Upper lobe of right lung (tissue), 1 donor: ENCODE results near the gene FBP1. TPM values are rescaled to one million over a fixed set of nuclear protein-coding genes. Genes with fewer than 3 reads are reported as not detected.
A peak's percentile ranks its signal among the peaks of the same experiment; 100 is the strongest.

Experiments used
- ATAC-seq: fragments of 200-7000 bp; cut with Tn5 transposase; one replicate; pipeline ENCODE4 v1.9.1; 2020; ENCODE audit warnings: mild to moderate bottlenecking, moderate library complexity
- DNase-seq: peaks from one replicate; pipeline ENCODE4 v3.0.0-alpha.2; 2020
- H3K27ac ChIP-seq: fragments of 200-600 bp; one replicate; pipeline ENCODE4 v1.8.0; 2022
- H3K27me3 ChIP-seq: fragments of 200-600 bp; one replicate; pipeline ENCODE4 v1.8.0; 2022; ENCODE audit warnings: mild to moderate bottlenecking
- H3K36me3 ChIP-seq: fragments of 200-600 bp; one replicate; pipeline ENCODE4 v1.8.0; 2022
- H3K4me1 ChIP-seq: fragments of 200-600 bp; one replicate; pipeline ENCODE4 v1.8.0; 2022
- H3K4me3 ChIP-seq: fragments of 200-600 bp; one replicate; pipeline ENCODE4 v1.8.0; 2022; ENCODE audit warnings: mild to moderate bottlenecking
- H3K9me3 ChIP-seq: fragments of 200-600 bp; one replicate; pipeline ENCODE4 v1.8.0; 2022
- intact Hi-C: fragments of 100-400 bp; cut with DNase I; formaldehyde crosslinking; loops from one replicate; pipeline ENCODE4 v1.11.0; 2022
- long read RNA-seq: library from polyadenylated mRNA; unstranded; transcript quantifications from one replicate; pipeline ENCODE4 v2.0.0, GENCODE V29; 2021
- total RNA-seq: library from RNA; stranded (reverse); fragmentation: NEBNext Ultra II Directional; extraction: Animal tissue kit (Norgen Biotek cat#: 25700); gene quantifications from one replicate; pipeline ENCODE4 v1.2.1, GENCODE V29; 2021
- TF ChIP-seq, protein P1 (sequence below): fragments of 200-600 bp; IDR thresholded peaks from one replicate; pipeline ENCODE4 v1.8.0; 2022; ENCODE audit warnings: antibody characterized with exemption
- donor health status: DM: no; HTN: yes; CAD: no; lungs with severe emphysema.

The FBP1 gene
- total RNA-seq: 357 TPM
- long read RNA-seq, transcript FBP1-201 (7 exons, 1,462 nt): major isoform, 672 of 702 reads
- long read RNA-seq, partial matches to known transcripts: 20 of 702 reads
- long read RNA-seq, other reads (novel, unspliced or antisense): 10 of 702 reads

DNA sequence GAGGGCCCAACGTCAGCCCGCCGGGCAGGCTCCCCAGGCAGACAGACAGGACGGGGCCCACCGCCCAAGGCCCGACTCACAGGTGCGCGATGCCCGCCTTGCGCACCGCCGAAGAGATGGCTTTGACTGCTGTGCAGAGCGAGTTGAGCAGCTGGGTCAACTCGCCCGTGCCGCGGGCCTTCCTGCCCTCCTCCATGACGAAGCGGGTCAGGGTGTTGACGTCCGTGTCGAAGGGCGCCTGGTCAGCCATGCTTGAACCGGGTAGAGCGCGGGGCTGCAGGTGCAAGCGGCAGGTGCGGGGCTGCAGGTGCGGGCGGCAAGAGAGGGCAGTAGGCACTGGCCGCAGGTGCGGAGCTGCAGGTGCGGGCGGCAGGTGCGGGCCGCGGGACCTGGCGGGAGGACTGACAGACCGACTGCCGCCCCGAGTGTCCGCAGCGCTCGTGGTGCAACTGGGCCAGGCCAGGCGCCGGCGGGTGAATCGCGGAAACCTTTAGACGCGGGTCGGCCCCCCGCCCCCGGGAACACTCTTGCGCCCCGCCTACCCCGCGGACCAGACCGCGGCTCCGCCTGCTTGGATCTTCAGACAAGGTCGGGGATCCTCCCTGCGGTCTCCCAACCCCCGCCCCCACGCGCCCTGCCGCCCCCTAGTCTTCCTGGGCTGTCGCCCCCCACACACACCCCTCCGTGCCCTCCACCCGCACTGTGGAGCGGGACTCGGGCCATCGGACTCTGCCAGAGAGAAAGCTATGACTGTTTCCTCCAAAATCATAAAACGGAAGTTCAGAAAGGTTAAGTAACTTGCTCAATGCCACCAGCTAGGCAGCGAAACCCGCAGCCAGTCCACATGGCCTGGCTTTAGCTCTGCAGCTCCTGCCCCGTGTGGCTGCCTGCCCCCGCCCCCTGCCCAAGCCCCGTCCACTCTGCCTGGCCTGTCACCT is at the start of gene FBP1:
Gene FBP1, minus strand, starts transcription at position 458 of the 938 bp plus-strand sequence. Its CDS starts 208 bp downstream, at position 250.
- Histone ChIP-seq H3K36me3 (no peaks in the 10 kb centered on the region), H3K27ac (peak within 1 kb of the TSS; percentile 82), H3K27me3 (no peaks in the 10 kb centered on the region), H3K4me3 (peak within 1 kb of the TSS; percentile 63), H3K9me3 (no peaks in the 10 kb centered on the region), H3K4me1 (peaks cover 18% of the 10 kb centered on the region)
- intact Hi-C loops: no loop called here
- peak; percentile 86 for ATAC-seq
- DNase-seq: peak; percentile 94
- TF ChIP-seq, protein P1, sequence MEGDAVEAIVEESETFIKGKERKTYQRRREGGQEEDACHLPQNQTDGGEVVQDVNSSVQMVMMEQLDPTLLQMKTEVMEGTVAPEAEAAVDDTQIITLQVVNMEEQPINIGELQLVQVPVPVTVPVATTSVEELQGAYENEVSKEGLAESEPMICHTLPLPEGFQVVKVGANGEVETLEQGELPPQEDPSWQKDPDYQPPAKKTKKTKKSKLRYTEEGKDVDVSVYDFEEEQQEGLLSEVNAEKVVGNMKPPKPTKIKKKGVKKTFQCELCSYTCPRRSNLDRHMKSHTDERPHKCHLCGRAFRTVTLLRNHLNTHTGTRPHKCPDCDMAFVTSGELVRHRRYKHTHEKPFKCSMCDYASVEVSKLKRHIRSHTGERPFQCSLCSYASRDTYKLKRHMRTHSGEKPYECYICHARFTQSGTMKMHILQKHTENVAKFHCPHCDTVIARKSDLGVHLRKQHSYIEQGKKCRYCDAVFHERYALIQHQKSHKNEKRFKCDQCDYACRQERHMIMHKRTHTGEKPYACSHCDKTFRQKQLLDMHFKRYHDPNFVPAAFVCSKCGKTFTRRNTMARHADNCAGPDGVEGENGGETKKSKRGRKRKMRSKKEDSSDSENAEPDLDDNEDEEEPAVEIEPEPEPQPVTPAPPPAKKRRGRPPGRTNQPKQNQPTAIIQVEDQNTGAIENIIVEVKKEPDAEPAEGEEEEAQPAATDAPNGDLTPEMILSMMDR: no peak

DNA sequence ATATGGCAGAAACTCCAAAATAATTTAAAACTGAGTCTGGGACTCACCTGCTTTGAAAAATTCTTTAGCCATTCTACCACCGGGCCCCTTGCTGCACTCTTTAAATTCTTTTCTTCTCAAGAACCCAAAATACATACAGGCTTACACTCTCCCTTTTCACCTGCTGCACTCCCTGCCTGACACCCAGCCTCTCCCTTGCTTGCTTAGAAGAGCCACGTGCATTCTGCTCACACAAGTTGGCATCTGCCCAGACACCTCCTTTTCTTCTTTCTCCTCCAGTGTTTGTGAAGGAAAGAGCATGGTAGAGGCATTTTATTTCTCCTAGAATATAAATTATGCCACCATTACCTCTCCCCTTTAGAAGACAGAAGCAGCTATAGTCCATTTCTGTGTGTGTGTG is 48.1 kb upstream of the FBP1 start:
- no peaks in the 10 kb centered on the region for H3K27me3 ChIP-seq
- TF ChIP-seq, protein P1: no peak
- ATAC-seq (no peak), DNase-seq (no peak)
- no peak overlapping the region for H3K4me3 ChIP-seq
- no peak overlapping the region for H3K27ac ChIP-seq
- intact Hi-C loops: loop anchor here (10.0 kb wide), 1 partner anchor 87 kb away; no protein-coding TSS in a partner anchor
- H3K36me3 ChIP-seq: no peaks in the 10 kb centered on the region
- no peaks in the 10 kb centered on the region for H3K9me3 ChIP-seq
- no peaks in the 10 kb centered on the region for H3K4me1 ChIP-seq

DNA sequence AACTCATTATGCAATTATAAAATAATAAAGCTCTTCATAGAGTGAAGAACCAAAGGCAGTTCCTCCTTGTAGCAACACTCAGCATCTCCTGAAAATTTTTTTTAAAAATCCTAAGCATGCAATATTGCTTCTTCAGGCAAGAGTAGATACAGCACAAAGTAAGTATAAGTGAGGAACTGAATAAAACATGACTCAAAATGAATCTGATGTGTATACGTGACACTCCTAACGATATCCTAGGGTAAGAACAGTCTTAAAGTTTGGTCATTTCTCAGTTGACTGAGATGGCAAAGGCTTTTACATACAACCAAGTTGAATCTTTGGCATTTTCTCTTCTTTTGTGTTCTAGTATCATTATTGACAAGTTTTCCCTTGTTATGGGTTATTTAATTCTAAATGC is 46.0 kb upstream of the FBP1 start:
- Histone ChIP-seq H3K9me3 (no peaks in the 10 kb centered on the region), H3K4me3 (no peak overlapping the region), H3K4me1 (peaks cover 4% of the 10 kb centered on the region), H3K36me3 (no peaks in the 10 kb centered on the region), H3K27me3 (no peaks in the 10 kb centered on the region), H3K27ac (no peak overlapping the region)
- no peak for ATAC-seq
- intact Hi-C loops: loop anchor here (10.0 kb wide), 1 partner anchor 89 kb away; no protein-coding TSS in a partner anchor
- no peak for DNase-seq
- TF ChIP-seq, protein P1: no peak

DNA sequence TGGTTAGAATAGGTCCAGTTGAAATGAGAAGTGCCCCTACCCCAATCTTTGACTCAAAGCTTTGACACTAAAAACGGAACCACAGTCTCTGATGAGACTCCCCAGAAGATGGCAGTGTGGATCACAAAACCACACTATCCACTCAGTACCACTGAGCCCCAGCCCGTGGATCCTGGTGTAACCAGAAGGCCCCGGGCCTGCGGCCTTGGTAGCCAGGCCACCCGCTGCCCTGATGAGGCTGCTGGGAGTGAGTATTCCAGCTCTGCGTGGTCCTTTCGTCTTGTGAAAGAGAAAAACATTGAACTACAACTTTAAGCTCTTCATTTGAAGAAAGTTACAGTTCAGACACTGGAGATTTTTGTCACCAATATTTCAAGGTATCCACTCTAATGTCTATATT is 42.2 kb upstream of the FBP1 start:
- H3K27ac ChIP-seq: peak overlapping the region; percentile 12
- H3K4me1 ChIP-seq: peaks cover 4% of the 10 kb centered on the region
- ATAC-seq: peak; percentile 99
- no peaks in the 10 kb centered on the region for H3K27me3 ChIP-seq
- DNase-seq: peak; percentile 83
- no peaks in the 10 kb centered on the region for H3K36me3 ChIP-seq
- H3K4me3 ChIP-seq: no peak overlapping the region
- intact Hi-C loops: loop anchor here (5.0 to 10.0 kb wide), 2 partner anchors 93 to 446 kb away; no protein-coding TSS in a partner anchor
- TF ChIP-seq, protein P1: peak; percentile 74
- H3K9me3 ChIP-seq: no peaks in the 10 kb centered on the region

DNA sequence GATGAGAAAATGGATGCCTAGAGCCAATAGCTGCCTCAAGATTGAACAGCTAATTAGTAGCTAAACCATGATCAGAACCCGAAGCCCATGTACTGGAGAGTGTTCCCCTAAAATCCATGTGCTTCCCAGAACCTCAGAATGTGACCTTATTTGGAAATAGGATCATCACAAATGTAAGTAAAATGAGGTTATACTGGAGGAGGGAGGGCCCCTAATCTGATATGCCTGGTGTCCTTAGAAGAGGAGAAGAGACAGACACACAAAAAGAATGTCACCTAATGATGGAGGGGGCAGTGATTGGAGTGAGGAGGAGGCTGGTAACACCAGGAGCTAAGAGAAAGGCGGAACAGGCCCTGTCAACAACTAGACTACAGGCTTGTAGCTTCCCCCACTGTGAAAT is 41.3 kb upstream of the FBP1 start:
- H3K27ac ChIP-seq: no peak overlapping the region
- intact Hi-C loops: loop anchor here (5.0 to 10.0 kb wide), 2 partner anchors 94 to 447 kb away; no protein-coding TSS in a partner anchor

More for the DNA sequence above, 41.3 kb upstream of the FBP1 start:
- Histone ChIP-seq H3K9me3 (no peaks in the 10 kb centered on the region), H3K4me1 (peaks cover 4% of the 10 kb centered on the region), H3K27me3 (no peaks in the 10 kb centered on the region), H3K4me3 (no peak overlapping the region), H3K36me3 (no peaks in the 10 kb centered on the region)
- DNase-seq (no peak), ATAC-seq (no peak)
- TF ChIP-seq, protein P1: no peak
